Stimulated activated CD4-positive, alpha-beta T cell treated with anti-CD3 and anti-CD28 coated beads, Interleukin-4, amount 100 ng/mL, for 24 hours (primary cell): Measurements from ENCODE around the gene ISG15.
A peak's percentile ranks its signal among the peaks of the same experiment; 100 is the strongest.

Experiments
- DNase-seq: peaks from one replicate; pipeline ENCODE4 v3.0.0-alpha.2; 2020

ISG15 gene

GRCh38 chr1:1013105-1013921, at the start of gene ISG15:
TSS of gene ISG15 (plus strand) at chr1:1013497. CDS start at chr1:1013574, 77 bp downstream.
- peak; percentile 84 for DNase-seq

- DNase-seq: no peak
These were observed 49.4 kb upstream of the ISG15 start for GRCh38 chr1:963746-964525.

DNA sequence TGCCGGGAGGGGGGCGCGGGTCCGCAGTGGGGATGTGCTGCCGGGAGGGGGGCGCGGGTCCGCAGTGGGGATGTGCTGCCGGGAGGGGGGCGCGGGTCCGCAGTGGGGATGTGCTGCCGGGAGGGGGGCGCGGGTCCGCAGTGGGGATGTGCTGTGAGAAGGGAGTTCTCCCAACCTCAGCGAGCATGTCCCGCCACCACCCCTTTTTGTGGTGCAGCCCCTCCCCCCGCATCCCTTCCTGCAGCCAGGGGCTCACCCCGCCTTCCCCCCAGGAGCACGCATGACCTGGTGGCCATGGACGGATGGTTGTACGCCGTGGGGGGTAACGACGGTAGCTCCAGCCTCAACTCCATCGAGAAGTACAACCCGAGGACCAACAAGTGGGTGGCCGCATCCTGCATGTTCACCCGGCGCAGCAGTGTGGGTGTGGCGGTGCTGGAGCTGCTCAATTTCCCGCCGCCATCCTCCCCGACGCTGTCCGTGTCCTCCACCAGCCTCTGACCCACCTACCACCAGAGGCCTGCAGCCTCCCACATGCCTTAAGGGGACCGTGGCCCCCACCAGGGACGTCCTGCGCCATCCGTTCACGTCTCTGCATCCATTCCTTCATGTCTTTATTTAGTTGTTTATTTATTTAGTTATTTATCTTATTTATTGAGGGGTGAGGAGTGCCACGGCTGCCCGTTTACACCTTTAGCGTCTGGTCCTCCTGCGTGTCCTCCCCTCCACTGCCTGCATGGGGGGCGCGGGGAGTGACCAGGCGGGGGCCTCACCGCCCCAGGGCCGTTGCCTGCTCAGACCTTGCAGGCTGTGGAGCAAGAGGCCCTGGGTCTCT, 48.4 kb upstream of the ISG15 start:
- DNase-seq: no peak

DNA sequence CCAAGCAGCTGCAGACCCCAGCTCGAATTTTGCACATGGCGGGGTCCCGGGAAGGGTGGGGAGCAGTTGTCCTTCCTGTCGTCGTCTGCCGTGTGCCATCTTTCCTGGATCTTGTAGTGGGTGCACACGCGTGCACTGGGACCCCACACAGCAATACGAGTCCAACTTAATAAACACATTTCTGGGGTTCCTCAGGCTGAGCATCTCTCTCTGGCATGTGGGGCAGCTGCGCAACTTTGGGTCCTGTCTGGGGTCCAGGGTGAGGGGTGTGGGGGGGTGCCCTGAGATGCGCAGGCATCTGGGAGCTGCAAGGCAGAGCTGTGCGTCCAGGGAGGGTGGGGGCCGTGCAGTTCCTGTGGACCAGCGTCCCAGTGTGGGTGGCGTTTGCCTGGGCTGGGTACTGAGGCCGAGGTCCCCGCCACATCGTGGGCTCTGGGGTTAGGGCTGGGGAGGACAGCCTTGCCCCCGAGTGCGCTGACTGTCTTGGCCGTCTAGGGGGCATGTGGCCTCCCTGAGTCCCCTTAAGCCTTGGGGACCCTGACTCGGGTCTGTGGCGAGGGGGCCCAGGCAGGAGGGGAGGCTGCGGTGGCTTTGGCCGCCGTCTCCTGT, 47.7 kb upstream of the ISG15 start:
- DNase-seq: no peak

DNA sequence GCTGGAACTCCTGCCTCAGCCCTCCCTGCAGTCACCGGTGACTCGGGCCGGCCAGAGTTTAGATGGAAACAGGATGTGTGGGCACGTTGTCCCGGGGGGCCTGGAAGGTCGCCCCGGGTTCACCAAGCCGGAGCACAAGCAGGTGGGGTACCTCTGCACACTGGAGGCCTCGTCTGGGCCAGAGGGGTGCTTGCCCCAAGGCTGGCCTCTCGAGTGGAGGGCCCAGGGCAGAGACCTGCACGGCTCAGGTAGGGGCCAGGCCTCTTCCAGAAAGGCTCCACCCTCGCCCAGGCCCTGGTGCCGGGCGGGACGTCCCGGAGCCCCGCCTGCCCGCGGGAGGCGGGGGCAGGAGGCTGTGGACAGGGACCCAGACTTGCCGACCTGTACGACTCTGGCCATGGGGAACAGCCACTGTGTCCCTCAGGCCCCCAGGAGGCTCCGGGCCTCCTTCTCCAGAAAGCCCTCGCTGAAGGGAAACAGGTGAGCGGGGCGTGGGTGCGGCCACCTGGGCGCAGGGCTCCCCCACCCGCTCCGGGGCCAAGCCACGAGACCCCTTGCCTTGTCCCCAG, 47.1 kb upstream of the ISG15 start, which contains the start of gene PLEKHN1:
Gene PLEKHN1 (plus strand): TSS at position 348 of the 569 bp plus-strand sequence. CDS start 50 bp downstream, at position 398.
- DNase-seq: no peak

DNA sequence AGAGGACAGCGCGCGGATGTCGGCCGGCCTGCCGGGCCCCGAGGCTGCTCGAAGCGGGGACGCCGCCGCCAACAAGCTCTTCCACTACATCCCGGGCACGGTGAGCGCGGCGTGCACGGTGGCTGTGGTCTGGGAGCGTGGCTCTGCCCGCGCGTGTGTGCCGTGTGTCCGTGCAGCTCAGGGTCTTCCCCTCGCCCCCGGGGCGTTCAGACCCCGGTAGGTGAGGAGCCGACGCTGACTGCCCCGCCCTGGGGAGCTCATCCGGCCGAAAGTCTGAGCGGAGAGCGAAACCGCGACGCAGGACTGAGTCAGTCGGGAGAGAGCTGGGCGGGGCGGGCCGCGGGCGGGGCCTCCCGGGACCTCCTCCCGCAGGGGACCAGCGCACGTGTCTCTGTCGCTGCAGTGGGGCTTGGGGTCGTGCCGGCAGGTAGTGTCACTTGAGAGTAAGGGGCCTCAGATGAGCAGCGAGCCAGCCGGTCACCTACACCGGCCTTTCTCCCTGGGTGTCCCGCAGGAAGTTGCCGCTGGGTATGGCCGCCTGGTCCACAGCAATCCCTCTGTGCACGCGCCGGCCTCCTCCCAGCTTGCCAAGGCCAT, 46.5 kb upstream of the ISG15 start:
- DNase-seq: peak; percentile 86

DNA sequence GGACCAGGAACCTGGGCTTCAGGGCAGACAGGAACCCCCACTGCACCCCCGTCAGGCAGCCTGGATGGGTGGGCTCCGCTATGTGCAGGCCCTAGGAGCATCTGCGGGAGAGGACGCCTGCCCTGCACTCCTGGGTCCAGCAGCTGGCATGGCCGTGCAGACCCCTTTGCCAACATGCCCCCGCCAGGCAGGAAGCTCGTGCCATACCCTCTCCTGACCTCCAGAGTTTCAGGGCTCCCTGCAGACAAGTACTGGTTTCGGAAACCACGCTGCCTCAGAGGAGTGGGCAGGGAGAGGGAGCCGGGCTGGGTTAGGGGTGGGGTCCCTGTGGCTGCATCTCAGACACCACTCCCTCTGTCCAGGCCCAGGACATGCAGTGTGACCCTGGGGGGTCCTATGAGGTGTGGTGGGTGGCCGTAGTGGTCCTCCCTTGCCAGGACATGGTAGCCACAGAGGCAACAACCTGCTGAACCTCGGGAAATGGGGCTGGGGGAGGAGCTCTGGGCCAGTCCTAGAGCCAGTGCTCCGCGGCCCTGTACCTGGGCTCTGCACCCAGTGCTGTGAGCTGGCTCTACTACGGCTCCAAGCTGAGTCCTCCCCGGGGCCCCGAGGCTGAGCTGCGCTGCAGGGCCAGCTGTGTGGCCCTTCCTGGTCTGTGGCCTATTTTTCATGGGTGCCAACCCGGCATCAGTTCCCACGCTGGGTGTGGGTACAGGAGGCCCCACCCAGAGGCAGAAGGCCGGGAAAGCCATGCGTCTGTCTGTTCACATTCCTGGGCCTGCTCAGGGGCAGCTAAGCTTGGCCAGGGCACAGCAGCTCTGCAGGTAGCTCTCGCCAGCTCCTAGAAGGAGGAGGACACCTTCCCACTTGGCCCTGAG, 45.6 kb upstream of the ISG15 start:
- no peak for DNase-seq

DNA sequence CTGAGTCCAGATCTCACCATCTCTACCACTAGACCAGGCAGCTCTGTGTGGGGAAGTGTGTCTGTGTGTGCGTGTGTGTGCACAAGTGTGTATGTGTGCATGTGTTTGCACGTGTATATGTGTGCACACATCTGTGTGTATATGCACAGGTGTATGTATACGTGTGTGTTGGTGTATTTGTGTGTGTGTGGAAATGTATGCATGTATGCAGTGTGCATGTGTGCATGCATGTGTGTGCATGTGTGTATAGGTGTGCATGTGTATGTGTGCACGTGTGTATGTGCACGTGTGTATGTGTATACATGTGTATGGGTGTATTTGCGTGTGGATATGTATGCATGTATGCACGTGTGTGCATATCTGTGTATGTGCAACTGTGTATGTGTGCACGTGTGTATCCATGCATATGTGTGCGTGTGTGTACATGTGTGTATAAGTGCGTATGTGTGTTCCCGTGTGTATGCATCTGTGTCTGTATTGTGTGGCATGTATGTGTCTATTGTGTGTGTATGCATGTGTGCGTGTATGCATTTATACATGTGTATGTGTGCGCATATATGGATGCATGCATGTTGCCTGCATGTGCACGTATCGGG, 43.9 kb upstream of the ISG15 start:
- no peak for DNase-seq

- no peak for DNase-seq
These were observed 42.9 kb upstream of the ISG15 start for GRCh38 chr1:970242-970972.

DNA sequence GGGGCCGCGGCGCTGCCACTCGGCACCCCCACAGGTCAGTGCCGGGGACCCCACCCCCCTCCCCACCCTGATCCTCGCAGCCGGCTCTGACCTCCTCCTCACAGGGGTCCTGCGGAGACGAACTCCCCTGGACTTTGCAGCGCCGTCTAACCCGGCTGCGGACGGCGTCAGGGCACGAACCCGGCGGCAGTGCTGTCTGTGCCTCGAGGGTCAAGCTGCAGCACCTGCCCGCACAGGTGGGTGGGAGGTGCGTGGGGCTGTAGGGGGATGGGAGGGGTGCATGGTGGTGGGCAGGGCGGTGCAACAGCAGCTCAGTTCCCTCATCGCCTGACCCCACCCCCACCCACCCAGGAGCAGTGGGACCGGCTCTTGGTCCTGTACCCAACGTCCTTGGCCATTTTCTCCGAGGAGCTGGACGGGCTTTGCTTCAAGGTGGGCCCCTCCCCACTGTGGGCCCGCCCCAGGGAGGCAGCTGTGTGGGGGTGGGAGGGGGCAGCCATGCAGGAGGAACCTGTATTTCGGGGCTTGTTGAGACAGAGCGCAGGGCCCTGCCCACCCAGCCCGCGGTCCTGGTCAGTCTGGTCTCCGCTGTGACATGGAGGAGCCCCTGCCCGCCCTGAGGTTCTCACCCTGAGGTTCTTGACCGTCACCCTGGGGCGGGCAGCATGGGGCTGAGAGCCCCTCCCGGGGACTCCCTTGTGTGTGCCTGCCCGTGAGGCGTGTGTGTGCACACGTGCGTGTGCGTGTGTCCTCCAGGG, 42.1 kb upstream of the ISG15 start:
- DNase-seq: no peak

DNA sequence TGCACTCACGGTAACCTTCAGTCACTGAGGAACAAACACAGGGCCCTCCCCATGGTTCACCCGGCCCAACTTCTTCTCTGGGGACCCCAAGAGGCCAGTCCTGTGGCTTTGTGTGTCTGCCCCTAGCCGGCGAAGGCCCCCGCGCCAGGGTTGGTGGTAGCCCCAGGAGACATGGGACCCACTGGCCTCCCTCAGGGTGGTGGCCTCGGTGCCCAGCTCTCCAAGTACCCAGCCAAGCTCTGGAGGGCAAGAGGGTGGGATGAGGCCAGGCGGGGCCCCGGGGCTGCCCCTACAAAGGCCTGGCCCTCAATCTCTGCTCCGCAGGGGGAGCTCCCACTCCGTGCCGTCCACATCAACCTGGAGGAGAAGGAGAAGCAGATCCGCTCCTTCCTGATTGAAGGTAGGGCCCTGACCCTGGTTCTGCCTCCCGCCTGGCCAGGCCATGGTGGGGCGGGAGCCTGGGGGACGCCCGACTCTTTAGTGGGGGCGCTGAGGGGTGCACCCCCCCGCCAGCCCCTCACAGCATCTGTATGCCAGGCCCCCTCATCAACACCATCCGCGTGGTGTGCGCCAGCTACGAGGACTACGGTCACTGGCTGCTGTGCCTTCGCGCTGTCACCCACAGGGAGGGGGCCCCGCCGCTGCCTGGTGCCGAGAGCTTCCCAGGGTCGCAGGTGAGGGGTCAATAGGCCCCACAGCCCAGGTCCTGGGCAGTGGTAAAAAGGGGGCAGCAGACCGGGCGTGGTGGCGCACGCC, 41.4 kb upstream of the ISG15 start:
- no peak for DNase-seq

GRCh38 chr1:972726-973458, 40.4 kb upstream of the ISG15 start:
- no peak for DNase-seq

- DNase-seq: no peak
These were observed 39.6 kb upstream of the ISG15 start for GRCh38 chr1:973459-974292.

GRCh38 chr1:974293-974640, 39.0 kb upstream of the ISG15 start:
- no peak for DNase-seq

GRCh38 chr1:974687-975328, 38.5 kb upstream of the ISG15 start:
- no peak for DNase-seq

DNA sequence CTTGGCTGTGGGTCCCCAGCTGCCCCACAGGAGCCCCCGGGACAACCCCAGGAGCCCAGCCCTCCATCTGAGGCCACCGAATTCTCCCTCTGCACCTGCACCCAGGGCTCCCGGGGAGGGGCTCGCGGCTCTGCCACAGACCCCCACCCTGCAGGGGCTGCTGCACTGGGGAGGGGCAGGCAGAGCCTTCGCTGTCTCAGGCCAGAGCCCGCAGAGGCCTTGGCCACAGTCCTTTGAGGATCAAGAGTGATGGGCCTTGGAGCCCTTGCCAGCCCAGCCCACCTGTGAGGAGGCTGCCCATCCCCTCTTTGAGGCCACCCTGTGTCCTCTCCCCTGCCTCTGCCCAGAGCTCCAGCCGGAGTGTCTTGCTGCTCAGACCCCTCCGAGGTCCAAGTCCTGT, 37.9 kb upstream of the ISG15 start:
- DNase-seq: no peak
